Adrenal gland (tissue), 12 donors: Measurements from ENCODE around the gene SCCPDH. TPM values are rescaled to one million over a fixed set of nuclear protein-coding genes. Genes with fewer than 3 reads are reported as not detected.
A peak's percentile ranks its signal among the peaks of the same experiment; 100 is the strongest.
"Not testable (repeated sequence)": the region's sequence is repeated elsewhere in the genome, so short reads cannot be mapped to it uniquely, and the experiment has no call there.

ENCODE experiments used
- DNase-seq, 7 donors: peaks; one replicate each; pipeline ENCODE4 v3.0.0-alpha.2; 2019 to 2020
- H3K27ac ChIP-seq, 5 donors: fragments of 200-600 bp; sonication (generic) in 4 of 5; 1 replicate in 3 of 5; 2 replicates in 2 of 5; pipeline versions ENCODE4 v1.5.1 to v1.8.0; 2016 to 2020; ENCODE audit warnings: mild to moderate bottlenecking in 1 of 5
- H3K27me3 ChIP-seq: fragments of 200-600 bp; 2 replicates; pipeline ENCODE4 v1.8.0; 2021
- H3K36me3 ChIP-seq, 2 donors: fragments of 200-600 bp; replicated peaks in 1 of 2; 1 replicate in 1 of 2; 2 replicates in 1 of 2; pipeline versions ENCODE4 v1.5.1 to v1.8.0; 2018 to 2022
- H3K4me1 ChIP-seq, 2 donors: fragments of 200-600 bp; replicated peaks in 1 of 2; 1 replicate in 1 of 2; 2 replicates in 1 of 2; pipeline versions ENCODE4 v1.5.1 to v1.8.0; 2018 to 2021
- H3K4me3 ChIP-seq, 4 donors: fragments of 200-600 bp; sonication (generic) in 3 of 4; one replicate each; pipeline ENCODE4 v1.5.1; 2016 to 2018
- H3K9me3 ChIP-seq, 3 donors: fragments of 200-600 bp; sonication (generic) in 1 of 3; replicated peaks in 1 of 3; 1 replicate in 2 of 3; 2 replicates in 1 of 3; pipeline versions ENCODE4 v1.5.1 to v1.8.0; 2016 to 2021
- CTCF ChIP-seq, 6 experiments: fragments of 450-650 bp in 4 of 6; fragments of 200-600 bp in 2 of 6; sonication (generic) in 1 of 6; IDR thresholded peaks; 1 replicate in 5 of 6; 2 replicates in 1 of 6; pipeline versions ENCODE4 v1.5.1 to v1.8.0; 2016 to 2021; ENCODE audit warnings: antibody characterized with exemption in 6 of 6, mild to moderate bottlenecking in 2 of 6, moderate library complexity in 1 of 6
- POLR2A ChIP-seq, 2 donors: fragments of 450-650 bp; IDR thresholded peaks; one replicate each; pipeline ENCODE4 v1.6.1; 2017; ENCODE audit warnings: antibody characterized with exemption in 2 of 2, mild to moderate bottlenecking in 2 of 2, moderate library complexity in 1 of 2
- WGBS, 4 donors: extraction: QIAGEN DNeasy Blood & Tissue Kit in 2 of 4; methylation state at CpG; one replicate each; pipeline versions ENCODE4 v1.1.5 to v1.1.7; 2013 to 2017; 5-methylcytosine and 5-hydroxymethylcytosine counted together
- intact Hi-C, 2 donors: fragments of 100-400 bp; cut with DNase I; formaldehyde crosslinking; loops; one replicate each; pipeline versions ENCODE4 v1.14.1 to v1.15.0; 2022 to 2023
- polyA plus RNA-seq, 3 donors: library from polyadenylated mRNA; stranded (reverse); fragments of 200-250 nt in 2 of 3; fragments of 350-450 nt in 1 of 3; fragmentation: Illumina TruSeq in 1 of 3; extraction: RNeasy Lipid Tissue Mini Kit (QIAGEN cat#74804) in 1 of 3; gene quantifications; one replicate each; pipeline ENCODE4 v1.2.3, GENCODE V29; 2013 to 2014
- total RNA-seq, 9 donors: library from RNA; depleted of rRNA in 4 of 9; stranded (reverse); fragments of >200 nt in 4 of 9; fragments of 120-200 nt in 1 of 9; fragmentation: NEBNext Ultra II Directional in 1 of 9; extraction: Animal tissue kit (Norgen Biotek cat#: 25700) in 1 of 9; gene quantifications; one replicate each; pipeline versions ENCODE4 v1.1.0 to v1.2.4, GENCODE V29; 2013 to 2023
- donor health status: healthy with polysubstance abuse.
- donor health status: Bipolar disorder and iron deficiency.
- donor health status: DM: yes; HTN: yes; CAD: no.
- donor health status: DM: no; HTN: no; CAD: no.
- donor health status: DM: no; HTN: no; CAD: no.
- donor health status: DM: yes; HTN: yes; CAD: no.

SCCPDH gene
- total and polyA plus RNA-seq, 12 donors = 12.0 to 180 (median 60.7) TPM

DNA sequence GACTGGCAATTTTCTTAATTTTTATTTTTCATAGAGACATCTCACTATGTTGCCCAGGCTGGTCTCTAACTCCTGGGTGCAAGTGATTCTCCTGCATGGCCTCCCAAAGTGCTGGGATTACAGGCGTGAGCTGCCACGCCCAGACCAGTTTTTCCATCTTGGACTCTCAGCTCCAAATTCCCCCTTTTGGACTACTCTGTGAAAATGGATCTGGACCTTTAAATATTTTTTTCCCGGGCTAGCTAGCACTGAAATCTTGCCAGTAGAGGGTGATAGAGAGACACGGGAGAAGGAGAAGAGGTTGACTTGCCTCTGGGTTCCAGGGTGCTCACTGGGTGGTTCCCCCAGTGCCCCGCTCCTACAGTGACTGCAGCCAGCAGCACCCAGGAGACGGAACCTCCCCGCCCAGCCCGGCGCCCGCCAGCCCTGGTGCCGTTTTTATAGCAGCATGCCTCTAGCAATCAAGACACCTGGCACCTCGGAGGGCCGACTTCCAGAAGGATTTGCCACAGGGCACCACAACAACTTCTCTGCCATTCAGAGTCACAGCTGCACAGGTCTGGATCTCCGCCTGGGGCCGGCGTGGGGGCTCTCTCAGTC is 34.7 kb upstream of the SCCPDH start:
- intact Hi-C loops = loop anchor here (10.0 kb wide), 2 partner anchors 65 to 185 kb away; partner anchors contain the start of gene SMYD3 (in 1 of the 2)
- peak; percentile 57 to 78 (median 66) for DNase-seq
- Histone ChIP-seq H3K27me3 (no peaks in the 10 kb centered on the region), H3K4me3 (peak overlapping the region in 1 of 4 donors; percentile 42), H3K9me3 (no peaks in the 10 kb centered on the region), H3K27ac (no peak overlapping the region), H3K36me3 (no peaks in the 10 kb centered on the region), H3K4me1 (peaks cover 0 to 9% of the 10 kb centered on the region in 2 donors)
- whole genome bisulfite sequencing, 4 donors = 8 to 13% (median 12%) methylated on average over 7 to 16 of the region's 16 CpGs
- no peak for TF ChIP-seq POLR2A (IDR thresholded peaks at IDR 0.05)
- peak; percentile 68 to 84 (median 78) for TF ChIP-seq CTCF (IDR thresholded peaks at IDR 0.05)

GRCh38 chr1:246690100-246690499 is 34.1 kb upstream of the SCCPDH start:
- Histone ChIP-seq H3K4me1 (peaks cover 0 to 9% of the 10 kb centered on the region in 2 donors), H3K27me3 (no peaks in the 10 kb centered on the region), H3K36me3 (no peaks in the 10 kb centered on the region), H3K4me3 (peak overlapping the region in 1 of 4 donors; percentile 42), H3K9me3 (no peaks in the 10 kb centered on the region), H3K27ac (no peak overlapping the region)
- intact Hi-C loops = no loop called here
- no peak for DNase-seq
- TF ChIP-seq CTCF (IDR thresholded peaks at IDR 0.05) (no peak), POLR2A (IDR thresholded peaks at IDR 0.05) (no peak)
- 67 to 84% (median 78%) methylated on average over 12 of the region's 12 CpGs for WGBS, 4 donors

DNA sequence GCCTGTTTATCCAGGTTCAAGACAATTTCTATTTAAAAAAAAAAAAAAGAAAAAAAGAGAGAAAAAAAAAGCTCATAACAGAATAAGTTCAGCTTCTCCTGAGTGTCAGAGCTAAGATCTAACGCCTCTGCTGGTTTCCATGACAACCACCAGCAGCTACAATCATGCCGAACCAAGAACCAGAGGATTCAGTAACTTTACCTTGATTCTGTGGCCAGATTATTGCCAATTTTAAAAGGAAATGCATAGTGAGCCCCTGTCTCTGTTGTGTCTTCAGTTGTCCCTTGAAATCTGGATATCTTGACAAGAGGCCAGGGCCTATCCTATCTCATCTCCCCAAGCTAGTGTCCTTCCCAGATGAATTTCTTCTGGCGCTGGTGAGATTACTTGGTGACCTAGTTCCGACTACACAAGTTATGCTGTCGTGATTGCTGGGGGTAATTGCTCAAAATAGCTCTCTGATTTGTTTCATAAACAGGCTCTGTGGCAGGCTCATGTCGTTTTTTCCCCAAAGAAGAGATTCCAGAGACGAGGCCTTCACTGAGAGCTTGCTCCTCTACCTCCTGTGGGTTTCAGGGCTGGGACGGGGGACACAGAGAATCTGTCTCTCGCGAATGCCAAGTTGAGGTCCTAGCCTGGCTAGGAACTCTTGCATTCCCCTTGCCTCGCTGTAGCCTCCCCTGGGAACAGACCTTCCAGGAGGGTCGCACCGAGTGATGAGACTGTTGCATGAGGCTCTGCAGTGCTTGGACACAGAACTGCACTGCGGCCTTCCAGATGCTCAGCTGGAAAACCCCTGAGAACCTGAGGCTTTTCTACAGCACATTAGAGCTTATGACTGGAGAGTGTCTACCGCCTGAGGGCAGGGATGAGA is 32.4 kb upstream of the SCCPDH start:
- DNase-seq = peak in 1 of 7 donors; percentile 34
- intact Hi-C loops = no loop called here
- 43 to 62% (median 59%) methylated on average over 10 to 15 of the region's 15 CpGs for whole genome bisulfite sequencing, 4 donors
- Histone ChIP-seq H3K27ac (peak overlapping the region in 2 of 5 donors; percentile 10 to 64), H3K9me3 (no peaks in the 10 kb centered on the region), H3K4me1 (peaks cover 0 to 9% of the 10 kb centered on the region in 2 donors), H3K4me3 (no peak overlapping the region), H3K36me3 (no peaks in the 10 kb centered on the region), H3K27me3 (no peaks in the 10 kb centered on the region)
- TF ChIP-seq POLR2A (IDR thresholded peaks at IDR 0.05) (no peak), CTCF (IDR thresholded peaks at IDR 0.05) (no peak)

- 89 to 93% (median 92%) methylated on average over 10 of the region's 10 CpGs for WGBS, 4 donors
- intact Hi-C loops, DNase-seq: not testable (repeated sequence)
Measured at GRCh38 chr1:246694213-246694895, 29.9 kb upstream of the SCCPDH start.

More at GRCh38 chr1:246694213-246694895, 29.9 kb upstream of the SCCPDH start:
- H3K9me3 ChIP-seq, H3K36me3 ChIP-seq, H3K27me3 ChIP-seq, H3K4me3 ChIP-seq: not testable (repeated sequence)
- peak overlapping the region in 1 of 5 donors; percentile 61 for H3K27ac ChIP-seq
- H3K4me1 ChIP-seq = peaks cover 3 to 12% of the 10 kb centered on the region in 2 donors
